ENCODE results near the gene LLGL1. TPM values are rescaled to one million over a fixed set of nuclear protein-coding genes. Genes with fewer than 3 reads are reported as not detected.

Gene LLGL1
- total and polyA plus RNA-seq, 2 donors from 2014 or later, result 8.0 to 13.7 TPM

DNA sequence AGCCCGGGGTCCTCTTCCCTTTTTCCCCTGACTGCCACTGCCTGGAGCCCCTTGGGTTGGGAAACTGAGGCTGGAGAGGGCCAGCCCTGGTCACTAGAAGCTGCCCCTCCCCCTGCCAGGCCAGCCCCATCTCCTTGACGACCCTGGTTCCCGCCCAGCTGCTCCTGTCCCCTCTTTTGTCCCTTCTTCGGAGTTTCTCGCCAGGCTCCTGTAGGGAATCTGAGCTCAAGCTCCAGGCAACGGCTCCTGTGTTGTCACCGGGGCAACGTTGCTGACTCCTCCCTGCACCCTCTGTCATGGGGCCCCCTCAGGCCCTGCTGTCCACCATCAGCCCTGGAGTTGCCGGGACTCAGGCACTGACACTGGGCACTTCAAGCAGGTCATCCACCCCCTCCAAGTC is 5.7 kb downstream of the LLGL1 start:
- FAIRE-seq, result no peak
- intact Hi-C loops (cut with DNase I), result no loop called here

DNA sequence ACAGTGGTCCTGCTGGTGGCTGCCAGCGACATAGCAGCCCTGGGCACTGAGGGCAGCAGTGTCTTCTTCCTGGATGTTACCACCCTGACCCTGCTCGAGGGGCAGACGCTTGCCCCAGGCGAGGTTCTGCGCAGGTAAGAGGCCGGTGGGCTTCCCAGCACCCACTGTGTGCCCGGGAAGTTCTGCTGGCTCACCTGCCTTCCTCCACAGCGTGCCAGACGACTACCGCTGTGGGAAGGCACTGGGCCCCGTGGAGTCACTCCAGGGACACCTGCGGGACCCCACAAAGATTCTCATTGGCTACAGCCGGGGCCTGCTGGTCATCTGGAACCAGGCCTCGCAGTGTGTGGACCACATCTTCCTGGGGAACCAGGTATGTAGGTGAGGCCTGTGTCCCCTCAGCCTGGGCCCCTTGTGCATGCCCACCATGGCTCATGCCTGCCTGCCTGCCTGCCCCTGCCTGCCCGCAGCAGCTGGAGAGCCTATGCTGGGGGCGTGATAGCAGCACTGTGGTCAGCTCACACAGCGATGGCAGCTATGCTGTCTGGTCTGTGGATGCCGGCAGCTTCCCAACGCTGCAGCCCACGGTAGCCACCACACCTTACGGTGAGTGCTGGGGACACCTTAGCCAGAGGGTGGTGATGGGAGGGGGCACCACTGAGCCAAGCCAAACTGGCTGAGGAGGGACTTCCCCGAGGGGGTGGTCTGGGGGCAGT is 8.5 kb downstream of the LLGL1 start:
- FAIRE-seq, result no peak

More for the DNA sequence above, 5.7 kb downstream of the LLGL1 start:
- no peaks in the 10 kb centered on the region for H3K27me3 ChIP-seq (ENCODE audit: control insufficient read depth, insufficient read depth, low read length)
- no peaks in the 10 kb centered on the region for H3K9me3 ChIP-seq (ENCODE audit: control insufficient read depth in 2 of 3, insufficient read depth in 1 of 3, low read length in 3 of 3)
- H3K27ac ChIP-seq (ENCODE audit: low read depth in 2 of 2, low read length in 2 of 2), result no peak overlapping the region
- H3K36me3 ChIP-seq (ENCODE audit: control insufficient read depth in 2 of 3, insufficient read depth in 3 of 3, low read length in 3 of 3), result peaks cover 0 to 5% (median 3%) of the 10 kb centered on the region in 3 donors
- no peak overlapping the region for H3K4me3 ChIP-seq (ENCODE audit: low read length in 3 of 3)
- TF ChIP-seq, protein P1, sequence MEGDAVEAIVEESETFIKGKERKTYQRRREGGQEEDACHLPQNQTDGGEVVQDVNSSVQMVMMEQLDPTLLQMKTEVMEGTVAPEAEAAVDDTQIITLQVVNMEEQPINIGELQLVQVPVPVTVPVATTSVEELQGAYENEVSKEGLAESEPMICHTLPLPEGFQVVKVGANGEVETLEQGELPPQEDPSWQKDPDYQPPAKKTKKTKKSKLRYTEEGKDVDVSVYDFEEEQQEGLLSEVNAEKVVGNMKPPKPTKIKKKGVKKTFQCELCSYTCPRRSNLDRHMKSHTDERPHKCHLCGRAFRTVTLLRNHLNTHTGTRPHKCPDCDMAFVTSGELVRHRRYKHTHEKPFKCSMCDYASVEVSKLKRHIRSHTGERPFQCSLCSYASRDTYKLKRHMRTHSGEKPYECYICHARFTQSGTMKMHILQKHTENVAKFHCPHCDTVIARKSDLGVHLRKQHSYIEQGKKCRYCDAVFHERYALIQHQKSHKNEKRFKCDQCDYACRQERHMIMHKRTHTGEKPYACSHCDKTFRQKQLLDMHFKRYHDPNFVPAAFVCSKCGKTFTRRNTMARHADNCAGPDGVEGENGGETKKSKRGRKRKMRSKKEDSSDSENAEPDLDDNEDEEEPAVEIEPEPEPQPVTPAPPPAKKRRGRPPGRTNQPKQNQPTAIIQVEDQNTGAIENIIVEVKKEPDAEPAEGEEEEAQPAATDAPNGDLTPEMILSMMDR (IDR thresholded peaks at IDR 0.05; ENCODE audit: borderline replicate concordance, extremely low read depth, insufficient read depth), result no peak
- H3K9ac ChIP-seq (ENCODE audit: low read length in 3 of 3), result no peak overlapping the region
- H3K4me1 ChIP-seq (ENCODE audit: control insufficient read depth in 2 of 3, insufficient read depth in 2 of 3, low read depth in 1 of 3, low read length in 3 of 3), result peaks cover 0 to 4% (median 3%) of the 10 kb centered on the region in 3 donors
- DNase-seq, result peak in 4 of 5 donors; percentile 50 to 67 (median 58)

DNA sequence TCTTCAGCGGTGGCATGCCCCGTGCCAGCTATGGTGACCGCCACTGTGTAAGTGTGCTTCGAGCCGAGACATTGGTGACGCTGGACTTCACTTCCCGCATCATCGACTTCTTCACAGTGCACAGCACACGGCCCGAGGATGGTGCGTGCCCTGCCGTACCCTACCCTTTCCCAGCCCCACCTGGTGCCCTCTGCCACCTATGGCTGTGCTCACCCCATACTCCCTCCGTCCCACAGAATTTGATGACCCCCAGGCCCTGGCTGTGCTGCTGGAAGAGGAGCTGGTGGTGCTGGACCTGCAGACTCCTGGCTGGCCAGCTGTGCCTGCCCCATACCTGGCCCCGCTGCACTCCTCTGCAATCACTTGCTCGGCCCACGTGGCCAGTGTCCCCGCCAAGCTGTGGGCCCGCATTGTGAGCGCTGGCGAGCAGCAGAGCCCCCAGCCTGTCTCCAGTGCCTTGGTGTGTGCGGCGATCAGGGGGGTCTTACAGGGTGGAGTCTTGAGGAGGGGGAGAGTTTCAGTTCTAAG is 9.5 kb downstream of the LLGL1 start:
- TF ChIP-seq, protein P1 (IDR thresholded peaks at IDR 0.05; ENCODE audit: borderline replicate concordance, extremely low read depth, insufficient read depth), result no peak
- no peaks in the 10 kb centered on the region for H3K4me1 ChIP-seq (ENCODE audit: control insufficient read depth in 2 of 3, insufficient read depth in 2 of 3, low read depth in 1 of 3, low read length in 3 of 3)
- DNase-seq (no peak), FAIRE-seq (no peak)
- H3K4me3 ChIP-seq (ENCODE audit: low read length in 3 of 3), result no peak overlapping the region
- no peaks in the 10 kb centered on the region for H3K27me3 ChIP-seq (ENCODE audit: control insufficient read depth, insufficient read depth, low read length)
- intact Hi-C loops (cut with DNase I), result no loop called here
- no peak overlapping the region for H3K9ac ChIP-seq (ENCODE audit: low read length in 3 of 3)
- H3K9me3 ChIP-seq (ENCODE audit: control insufficient read depth in 2 of 3, insufficient read depth in 1 of 3, low read length in 3 of 3), result no peaks in the 10 kb centered on the region
- peaks cover 0 to 7% (median 3%) of the 10 kb centered on the region in 3 donors for H3K36me3 ChIP-seq (ENCODE audit: control insufficient read depth in 2 of 3, insufficient read depth in 3 of 3, low read length in 3 of 3)
- H3K27ac ChIP-seq (ENCODE audit: low read depth in 2 of 2, low read length in 2 of 2), result no peak overlapping the region

More for the DNA sequence above, 8.5 kb downstream of the LLGL1 start:
- Histone ChIP-seq H3K9me3 (ENCODE audit: control insufficient read depth in 2 of 3, insufficient read depth in 1 of 3, low read length in 3 of 3) (no peaks in the 10 kb centered on the region), H3K27ac (ENCODE audit: low read depth in 2 of 2, low read length in 2 of 2) (no peak overlapping the region), H3K27me3 (ENCODE audit: control insufficient read depth, insufficient read depth, low read length) (no peaks in the 10 kb centered on the region), H3K4me3 (ENCODE audit: low read length in 3 of 3) (no peak overlapping the region), H3K4me1 (ENCODE audit: control insufficient read depth in 2 of 3, insufficient read depth in 2 of 3, low read depth in 1 of 3, low read length in 3 of 3) (no peaks in the 10 kb centered on the region), H3K36me3 (ENCODE audit: control insufficient read depth in 2 of 3, insufficient read depth in 3 of 3, low read length in 3 of 3) (peaks cover 0 to 7% (median 3%) of the 10 kb centered on the region in 3 donors), H3K9ac (ENCODE audit: low read length in 3 of 3) (no peak overlapping the region)
- DNase-seq, result no peak
- intact Hi-C loops (cut with DNase I), result no loop called here
- TF ChIP-seq, protein P1 (IDR thresholded peaks at IDR 0.05; ENCODE audit: borderline replicate concordance, extremely low read depth, insufficient read depth), result no peak
